Panc1 (cell line): ENCODE data around the gene CYGB. TPM values are rescaled to one million over a fixed set of nuclear protein-coding genes. Genes with fewer than 3 reads are reported as not detected.
"Not testable (repeated sequence)": the region's sequence is repeated elsewhere in the genome, so short reads cannot be mapped to it uniquely, and the experiment has no call there.

Experiments
- ATAC-seq: fragments of 200-7000 bp; cut with Tn5 transposase; 2 replicates; pipeline ENCODE4 v1.9.1; 2020; ENCODE audit warnings: mild to moderate bottlenecking, moderate library complexity
- BruUV-seq: library from RNA; stranded (reverse); fragments of 400-500 nt; replicated peaks from 2 replicates; lab custom pipeline; 2021; lab: Mats Ljungman, UMichigan
- CTCF ChIA-PET: fragments of 300-600 bp; sonication (Branson Sonifier 250); formaldehyde crosslinking; loops from one replicate; lab custom pipeline; 2022; ENCODE audit warnings: antibody characterized with exemption; lab: Charles Lee
- POLR2A ChIA-PET: fragments of 300-600 bp; sonication (Branson Sonifier 250); formaldehyde crosslinking; loops from one replicate; lab custom pipeline; 2022; ENCODE audit warnings: antibody characterized with exemption; lab: Charles Lee
- DNase-seq: peaks from one replicate; pipeline ENCODE4 v3.0.0-alpha.2; 2010; ENCODE audit warnings: low read depth, low spot score
- H3K27ac ChIP-seq: 2 replicates; pipeline ENCODE4 v1.5.1; 2011; ENCODE audit warnings: mild to moderate bottlenecking, low read length, inconsistent platforms
- H3K27me3 ChIP-seq: fragments of 200-500 bp; sonication (Bioruptor generic); 2 replicates; pipeline ENCODE4 v1.6.0; 2014; ENCODE audit warnings: low read length, inconsistent platforms; ENCODE audit not compliant: control insufficient read depth, insufficient read depth
- H3K36me3 ChIP-seq: fragments of 200-500 bp; sonication (Bioruptor generic); 2 replicates; pipeline ENCODE4 v1.5.1; 2014; ENCODE audit warnings: inconsistent platforms, mild to moderate bottlenecking, low read length, moderate library complexity; ENCODE audit not compliant: control insufficient read depth, insufficient read depth
- H3K4me1 ChIP-seq: 2 replicates; pipeline ENCODE4 v1.5.1; 2011; ENCODE audit warnings: inconsistent platforms, mild to moderate bottlenecking, low read length, moderate library complexity; ENCODE audit not compliant: control insufficient read depth, insufficient read depth
- H3K4me3 ChIP-seq, 2 experiments: 2 replicates each; pipeline ENCODE4 v1.5.1; 2011 to 2012; ENCODE audit warnings: low read depth in 2 of 2, low read length in 2 of 2, mild to moderate bottlenecking in 2 of 2, inconsistent platforms in 1 of 2, moderate library complexity in 1 of 2
- H3K9me3 ChIP-seq: fragments of 200-500 bp; sonication (Bioruptor generic); 2 replicates; pipeline ENCODE4 v1.5.1; 2014; ENCODE audit warnings: low read depth, mild to moderate bottlenecking, inconsistent platforms, low read length, moderate library complexity; ENCODE audit not compliant: control insufficient read depth, insufficient read depth
- CTCF ChIP-seq: fragments of 450-650 bp; IDR thresholded peaks from 2 replicates; pipeline ENCODE4 v1.5.1; 2017; ENCODE audit warnings: mild to moderate bottlenecking
- POLR2AphosphoS5 ChIP-seq: IDR thresholded peaks from 2 replicates; pipeline ENCODE4 v1.6.1; 2012; ENCODE audit warnings: mild to moderate bottlenecking, low read depth, low read length, moderate library complexity
- REST ChIP-seq, 2 experiments: IDR thresholded peaks; 2 replicates each; pipeline ENCODE4 v1.6.1; 2011 to 2012; ENCODE audit warnings: low read depth in 2 of 2, control low read depth in 1 of 2, low read length in 1 of 2, mild to moderate bottlenecking in 1 of 2, moderate library complexity in 1 of 2; ENCODE audit not compliant: insufficient read depth in 1 of 2
- SIN3A ChIP-seq: IDR thresholded peaks from 2 replicates; pipeline ENCODE4 v1.6.1; 2012; ENCODE audit warnings: low read depth, mild to moderate bottlenecking, low read length, moderate library complexity, borderline replicate concordance; ENCODE audit not compliant: insufficient read depth
- TCF7L2 ChIP-seq: IDR thresholded peaks from 2 replicates; pipeline ENCODE4 v1.6.1; 2011; ENCODE audit warnings: mild to moderate bottlenecking, low read depth, low read length, inconsistent platforms
- in situ Hi-C: cut with HindIII; loops from 2 replicates; pipeline ENCODE4 v1.10.0; 2016; ENCODE audit warnings: low sequenced_read_pairs, low pct_unique_long_range_greater_than_20kb
- intact Hi-C: fragments of 100-400 bp; cut with micrococcal nuclease; formaldehyde crosslinking; loops from one replicate; pipeline ENCODE4 v1.10.0; 2022; ENCODE audit not compliant: unreplicated experiment
- total RNA-seq: library from RNA; stranded (reverse); gene quantifications from one replicate; pipeline ENCODE4 v1.2.1, GENCODE V29; 2021; ENCODE audit not compliant: unreplicated experiment

Gene CYGB
- total RNA-seq, 1 experiment from 2014 or later = 6.0 TPM

- ChIA-PET POLR2A (no interaction called here), CTCF (interaction anchor here (0.5 to 1.1 kb wide), 4 partner anchors 14 to 615 kb away, joined by 3 to 6 read pairs (median 4); partner anchors contain the start of genes AANAT and TRIM65)
- H3K4me3 ChIP-seq = no peak overlapping the region
- H3K4me1 ChIP-seq = no peaks in the 10 kb centered on the region
- no peaks in the 10 kb centered on the region for H3K27me3 ChIP-seq
- no peak overlapping the region for H3K27ac ChIP-seq
- no TSS peak for BruUV-seq
- TF ChIP-seq POLR2AphosphoS5 = no peak
- in situ Hi-C loops (no loop called here), intact Hi-C loops (no loop called here)
- H3K36me3 ChIP-seq = no peaks in the 10 kb centered on the region
- H3K9me3 ChIP-seq = no peaks in the 10 kb centered on the region
- ATAC-seq = no peak
- DNase-seq = no peak
Observed at GRCh38 chr17:76511668-76512365, 25.7 kb downstream of the CYGB start.

- ChIA-PET POLR2A (no interaction called here), CTCF (interaction anchor here (0.5 to 1.1 kb wide), 2 partner anchors 13 to 52 kb away, joined by 3 to 6 read pairs; no protein-coding TSS in a partner anchor)
- 0 out of 2 replicates have a peak, but pooled peaks cover 2% of the 10 kb centered on the region for H3K4me1 ChIP-seq
- H3K9me3 ChIP-seq = no peaks in the 10 kb centered on the region
- TF ChIP-seq CTCF (no peak), POLR2AphosphoS5 (no peak), SIN3A (no peak), REST (IDR thresholded peaks at IDR 0.05; ENCODE audit: insufficient read depth in 1 of 2, low read depth in 2 of 2, low read length in 1 of 2) (no peak), TCF7L2 (no peak)
- no peak for ATAC-seq
- BruUV-seq = no TSS peak
- H3K4me3 ChIP-seq = no peak overlapping the region
- H3K27me3 ChIP-seq = no peaks in the 10 kb centered on the region
- intact Hi-C loops (no loop called here), in situ Hi-C loops (no loop called here)
- no peaks in the 10 kb centered on the region for H3K36me3 ChIP-seq
- no peak for DNase-seq
- H3K27ac ChIP-seq = no peak overlapping the region
Observed at GRCh38 chr17:76510831-76511244, 26.7 kb downstream of the CYGB start.

- H3K4me1 ChIP-seq, H3K4me3 ChIP-seq, H3K36me3 ChIP-seq, in situ Hi-C loops, BruUV-seq, H3K27ac ChIP-seq, ATAC-seq, DNase-seq, intact Hi-C loops, H3K9me3 ChIP-seq, H3K27me3 ChIP-seq, POLR2A ChIA-PET: not testable (repeated sequence)
- CTCF ChIA-PET = interaction anchor here (0.7 to 1.1 kb wide), 2 partner anchors 49 to 50 kb away, joined by 4 to 12 read pairs; no protein-coding TSS in a partner anchor
Observed at GRCh38 chr17:76508472-76509063, 28.9 kb downstream of the CYGB start.
